Kidney (tissue), 14 donors: ENCODE data around the gene NLRC4. TPM values are rescaled to one million over a fixed set of nuclear protein-coding genes. Genes with fewer than 3 reads are reported as not detected.

Experiments
- DNase-seq, 5 donors: peaks; one replicate each; pipeline ENCODE4 v3.0.0-alpha.2; 2013 to 2020
- FAIRE-seq: peaks from 2 replicates; lab custom pipeline; 2012; peaks lifted over from hg19 to GRCh38; lab: Jason Lieb, UNC
- H3K27ac ChIP-seq, 2 donors: one replicate each; pipeline ENCODE4 v1.7.0; 2013; ENCODE audit warnings: low read depth in 2 of 2, low read length in 2 of 2, inconsistent platforms in 1 of 2
- H3K27me3 ChIP-seq: one replicate; pipeline ENCODE4 v1.7.1; 2013; ENCODE audit warnings: low read length, inconsistent platforms; ENCODE audit not compliant: control insufficient read depth, insufficient read depth
- H3K36me3 ChIP-seq, 3 donors: one replicate each; pipeline versions ENCODE4 v1.7.0 to v1.7.1; 2013; ENCODE audit warnings: low read length in 3 of 3, control low read depth in 1 of 3, inconsistent platforms in 1 of 3; ENCODE audit not compliant: insufficient read depth in 3 of 3, control insufficient read depth in 2 of 3
- H3K4me1 ChIP-seq, 3 donors: one replicate each; pipeline versions ENCODE4 v1.7.0 to v1.7.1; 2013; ENCODE audit warnings: low read length in 3 of 3, inconsistent platforms in 1 of 3, low read depth in 1 of 3; ENCODE audit not compliant: control insufficient read depth in 2 of 3, insufficient read depth in 2 of 3
- H3K4me3 ChIP-seq, 3 donors: one replicate each; pipeline versions ENCODE4 v1.7.0 to v1.8.1; 2013; ENCODE audit warnings: low read length in 3 of 3, control low read depth in 1 of 3, inconsistent platforms in 1 of 3
- H3K9ac ChIP-seq, 3 donors: one replicate each; pipeline versions ENCODE4 v1.7.0 to v1.7.1; 2013; ENCODE audit warnings: low read length in 3 of 3, control low read depth in 1 of 3, inconsistent platforms in 1 of 3
- H3K9me3 ChIP-seq, 3 donors: one replicate each; pipeline versions ENCODE4 v1.7.0 to v1.7.1; 2013; ENCODE audit warnings: low read length in 3 of 3, control low read depth in 1 of 3, inconsistent platforms in 1 of 3; ENCODE audit not compliant: control insufficient read depth in 2 of 3, insufficient read depth in 1 of 3
- CTCF ChIP-seq: IDR thresholded peaks from 3 replicates; pipeline ENCODE4 v1.5.1; 2012; ENCODE audit warnings: mild to moderate bottlenecking, moderate library complexity, borderline replicate concordance; ENCODE audit not compliant: insufficient read depth; ENCODE audit errors: extremely low read depth
- intact Hi-C: fragments of 100-400 bp; cut with DNase I; formaldehyde crosslinking; loops from one replicate; pipeline ENCODE4 v1.11.1; 2022
- polyA plus RNA-seq: library from polyadenylated mRNA; stranded (reverse); fragments of 350-450 nt; fragmentation: Illumina TruSeq; extraction: RNeasy Lipid Tissue Mini Kit (QIAGEN cat#74804); gene quantifications from one replicate; pipeline ENCODE4 v1.2.3, GENCODE V29; 2014; ENCODE audit warnings: low read depth, low replicate concordance; ENCODE audit not compliant: insufficient read depth
- total RNA-seq: library from RNA; stranded (reverse); fragmentation: NEBNext Ultra II Directional; extraction: Animal tissue kit (Norgen Biotek cat#: 25700); gene quantifications from one replicate; pipeline ENCODE4 v1.2.1, GENCODE V29; 2021
- donor health status: control.
- donor health status: control.
- donor health status: control.
- donor health status: control.
- donor health status: control.
- donor health status: DM: yes; HTN: yes; CAD: no.
- donor health status: Normal renal cell carcinoma (clear cell type).

NLRC4 gene
- total and polyA plus RNA-seq, 2 donors from 2014 or later, result 0.49 to 2.3 TPM

GRCh38 chr2:32250290-32250689 lies 14.4 kb downstream of the NLRC4 start:
- TF ChIP-seq CTCF, result no peak
- no peaks in the 10 kb centered on the region for H3K27me3 ChIP-seq
- no peaks in the 10 kb centered on the region for H3K4me1 ChIP-seq
- no peaks in the 10 kb centered on the region for H3K9me3 ChIP-seq
- H3K36me3 ChIP-seq, result no peaks in the 10 kb centered on the region
- FAIRE-seq (no peak), DNase-seq (no peak)
- no peak overlapping the region for H3K9ac ChIP-seq
- intact Hi-C loops, result no loop called here
- peak overlapping the region in 1 of 2 donors; percentile 2 for H3K27ac ChIP-seq
- H3K4me3 ChIP-seq, result peak overlapping the region in 1 of 3 donors; percentile 30

GRCh38 chr2:32249731-32250236 lies 14.9 kb downstream of the NLRC4 start:
- no peak for TF ChIP-seq CTCF
- DNase-seq (no peak), FAIRE-seq (no peak)
- peak overlapping the region in 1 of 2 donors; percentile 2 for H3K27ac ChIP-seq
- H3K4me1 ChIP-seq, result no peaks in the 10 kb centered on the region
- no peaks in the 10 kb centered on the region for H3K9me3 ChIP-seq
- no peak overlapping the region for H3K4me3 ChIP-seq
- H3K9ac ChIP-seq, result no peak overlapping the region
- no peaks in the 10 kb centered on the region for H3K36me3 ChIP-seq
- intact Hi-C loops, result no loop called here
- no peaks in the 10 kb centered on the region for H3K27me3 ChIP-seq

GRCh38 chr2:32248299-32248698 lies 16.4 kb downstream of the NLRC4 start:
- Histone ChIP-seq H3K4me1 (no peaks in the 10 kb centered on the region), H3K4me3 (no peak overlapping the region), H3K9ac (no peak overlapping the region), H3K36me3 (no peaks in the 10 kb centered on the region), H3K27ac (no peak overlapping the region), H3K27me3 (no peaks in the 10 kb centered on the region), H3K9me3 (no peaks in the 10 kb centered on the region)
- DNase-seq (no peak), FAIRE-seq (no peak)
- TF ChIP-seq CTCF, result no peak
- intact Hi-C loops, result no loop called here

GRCh38 chr2:32246911-32247310 lies 17.8 kb downstream of the NLRC4 start:
- Histone ChIP-seq H3K9me3 (no peaks in the 10 kb centered on the region), H3K4me3 (no peak overlapping the region), H3K36me3 (no peaks in the 10 kb centered on the region), H3K4me1 (no peaks in the 10 kb centered on the region), H3K27ac (no peak overlapping the region), H3K9ac (no peak overlapping the region), H3K27me3 (no peaks in the 10 kb centered on the region)
- FAIRE-seq, result no peak
- intact Hi-C loops, result no loop called here
- DNase-seq, result no peak
- no peak for TF ChIP-seq CTCF
